Measurements from ENCODE around the gene RNF157. TPM values are rescaled to one million over a fixed set of nuclear protein-coding genes. Genes with fewer than 3 reads are reported as not detected.

RNF157 gene
- total RNA-seq, 2 experiments from 2014 or later: 16.0 to 21.1 TPM

- ChIA-PET POLR2A (no interaction called here), CTCF (interaction anchor here (0.7 to 1.0 kb wide), 2 partner anchors 10 to 42 kb away, joined by 3 read pairs; no protein-coding TSS in a partner anchor)
Observed at GRCh38 chr17:76223802-76224201, 16.5 kb downstream of the RNF157 start.

GRCh38 chr17:76219670-76220383, 20.5 kb downstream of the RNF157 start:
- CTCF ChIA-PET: interaction anchor here (1.0 to 1.2 kb wide), 2 partner anchors 38 to 60 kb away, joined by 3 to 4 read pairs; no protein-coding TSS in a partner anchor
- POLR2A ChIA-PET: no interaction called here

- POLR2A ChIA-PET: interaction anchor here (0.5 to 0.6 kb wide), 2 partner anchors 157 to 538 kb away, joined by 3 to 13 read pairs; no protein-coding TSS in a partner anchor
- CTCF ChIA-PET: interaction anchor here (1.0 to 1.6 kb wide), 4 partner anchors 21 to 133 kb away, joined by 3 to 4 read pairs (median 4); no protein-coding TSS in a partner anchor
Observed at GRCh38 chr17:76217081-76217480, 23.2 kb downstream of the RNF157 start.

GRCh38 chr17:76213491-76213890, 26.8 kb downstream of the RNF157 start:
- POLR2A ChIA-PET: interaction anchor here (0.6 kb wide), 1 partner anchor 25 kb away, joined by 4 read pairs; no protein-coding TSS in a partner anchor
- CTCF ChIA-PET: interaction anchor here (1.0 to 1.9 kb wide), 2 partner anchors 11 to 67 kb away, joined by 3 to 9 read pairs; no protein-coding TSS in a partner anchor

GRCh38 chr17:76208120-76208519, 32.2 kb downstream of the RNF157 start:
- POLR2A ChIA-PET: no interaction called here

GRCh38 chr17:76207275-76208059, 32.8 kb downstream of the RNF157 start:
- CTCF ChIA-PET: interaction anchor here (0.8 to 1.5 kb wide), 3 partner anchors 26 to 86 kb away, joined by 3 to 5 read pairs (median 4); no protein-coding TSS in a partner anchor
- POLR2A ChIA-PET: interaction anchor here (0.5 kb wide), 1 partner anchor 18 kb away, joined by 3 read pairs; no protein-coding TSS in a partner anchor

More at GRCh38 chr17:76208120-76208519, 32.2 kb downstream of the RNF157 start:
- CTCF ChIA-PET: interaction anchor here (0.6 to 1.5 kb wide), 4 partner anchors 26 to 467 kb away, joined by 3 to 5 read pairs (median 4); no protein-coding TSS in a partner anchor

GRCh38 chr17:76205542-76206144, 34.6 kb downstream of the RNF157 start:
- POLR2A ChIA-PET: interaction anchor here (0.6 kb wide), 1 partner anchor 947 kb away, joined by 7 read pairs; no protein-coding TSS in a partner anchor
- CTCF ChIA-PET: interaction anchor here (0.7 to 1.2 kb wide), 3 partner anchors 8 to 40 kb away, joined by 3 read pairs; no protein-coding TSS in a partner anchor

GRCh38 chr17:76204277-76204676, 36.0 kb downstream of the RNF157 start:
- POLR2A ChIA-PET: no interaction called here
- CTCF ChIA-PET: no interaction called here

- ChIA-PET CTCF (interaction anchor here (1.6 kb wide), 1 partner anchor 79 kb away, joined by 6 read pairs; no protein-coding TSS in a partner anchor), POLR2A (no interaction called here)
Observed at GRCh38 chr17:76200354-76200753, 39.9 kb downstream of the RNF157 start.

GRCh38 chr17:76199469-76199868, 40.8 kb downstream of the RNF157 start:
- ChIA-PET POLR2A (interaction anchor here (0.6 to 1.2 kb wide), 3 partner anchors 40 to 65 kb away, joined by 4 to 8 read pairs (median 4); partner anchors contain the start of gene UBALD2), CTCF (interaction anchor here (0.8 to 2.2 kb wide), 5 partner anchors 13 to 186 kb away, joined by 3 to 8 read pairs (median 3); no protein-coding TSS in a partner anchor)

GRCh38 chr17:76198702-76199101, 41.6 kb downstream of the RNF157 start:
- ChIA-PET CTCF (interaction anchor here (0.8 to 2.2 kb wide), 5 partner anchors 17 to 187 kb away, joined by 3 to 8 read pairs (median 3); no protein-coding TSS in a partner anchor), POLR2A (interaction anchor here (0.6 to 1.2 kb wide), 3 partner anchors 41 to 66 kb away, joined by 4 to 8 read pairs (median 4); partner anchors contain the start of gene UBALD2)

- CTCF ChIA-PET: interaction anchor here (1.1 to 2.2 kb wide), 4 partner anchors 8 to 81 kb away, joined by 3 to 8 read pairs (median 4); no protein-coding TSS in a partner anchor
- POLR2A ChIA-PET: interaction anchor here (0.6 kb wide), 1 partner anchor 67 kb away, joined by 3 read pairs; no protein-coding TSS in a partner anchor
Observed at GRCh38 chr17:76197911-76198310, 42.4 kb downstream of the RNF157 start.

GRCh38 chr17:76196675-76197074, 43.6 kb downstream of the RNF157 start:
- ChIA-PET CTCF (interaction anchor here (0.6 to 1.3 kb wide), 4 partner anchors 9 to 80 kb away, joined by 3 to 4 read pairs (median 3); no protein-coding TSS in a partner anchor), POLR2A (no interaction called here)

GRCh38 chr17:76195281-76196096, 44.8 kb downstream of the RNF157 start:
- POLR2A ChIA-PET: no interaction called here
- CTCF ChIA-PET: interaction anchor here (1.0 to 1.3 kb wide), 2 partner anchors 15 to 74 kb away, joined by 3 read pairs; no protein-coding TSS in a partner anchor

GRCh38 chr17:76193591-76193990, 46.7 kb downstream of the RNF157 start:
- CTCF ChIA-PET: interaction anchor here (0.6 to 1.4 kb wide), 2 partner anchors 11 to 18 kb away, joined by 3 to 4 read pairs; no protein-coding TSS in a partner anchor

GRCh38 chr17:76191896-76192295, 48.4 kb downstream of the RNF157 start:
- POLR2A ChIA-PET: interaction anchor here (0.6 to 2.9 kb wide), 13 partner anchors 25 to 396 kb away, joined by 3 to 25 read pairs (median 6); partner anchors contain the start of gene UBALD2
- CTCF ChIA-PET: interaction anchor here (1.0 to 2.5 kb wide), 11 partner anchors 10 to 83 kb away, joined by 3 to 15 read pairs (median 5); partner anchors contain the start of gene UBALD2

More at GRCh38 chr17:76193591-76193990, 46.7 kb downstream of the RNF157 start:
- POLR2A ChIA-PET: interaction anchor here (1.0 to 2.9 kb wide), 3 partner anchors 14 to 76 kb away, joined by 3 to 25 read pairs (median 17); no protein-coding TSS in a partner anchor

- ChIA-PET POLR2A (interaction anchor here (0.9 to 1.2 kb wide), 3 partner anchors 75 to 83 kb away, joined by 3 to 4 read pairs (median 3); no protein-coding TSS in a partner anchor), CTCF (interaction anchor here (0.6 to 1.9 kb wide), 6 partner anchors 10 to 90 kb away, joined by 3 to 5 read pairs (median 3); no protein-coding TSS in a partner anchor)
Observed at GRCh38 chr17:76189741-76190140, 50.6 kb downstream of the RNF157 start.

Data from activated CD8-positive, alpha-beta memory T cell treated with anti-CD3 and anti-CD28 coated beads for 36 hours (primary cell).